Measurements from ENCODE around the gene FLYWCH2.

The FLYWCH2 gene

GRCh38 chr16:2854700-2855309 is 28.2 kb upstream of the FLYWCH2 start:
- DNase-seq = no peak

- no peak for DNase-seq
Measured at GRCh38 chr16:2855536-2855935, 27.5 kb upstream of the FLYWCH2 start.

- no peak for DNase-seq
Measured at GRCh38 chr16:2856061-2856670, 26.8 kb upstream of the FLYWCH2 start.

GRCh38 chr16:2856686-2857450 is 26.1 kb upstream of the FLYWCH2 start:
- no peak for DNase-seq

GRCh38 chr16:2857451-2858244 is 25.4 kb upstream of the FLYWCH2 start, which contains the start of gene PRSS22:
PRSS22 (minus strand) TSS chr16:2858170; CDS start chr16:2858104, 66 bp downstream.
- DNase-seq = no peak

- DNase-seq = peak; percentile 4
Measured at GRCh38 chr16:2858245-2859025, 24.6 kb upstream of the FLYWCH2 start.

- DNase-seq = no peak
Measured at GRCh38 chr16:2859686-2860265, 23.2 kb upstream of the FLYWCH2 start.

GRCh38 chr16:2860826-2861567 is 22.0 kb upstream of the FLYWCH2 start:
- DNase-seq = no peak

GRCh38 chr16:2865651-2866050 is 17.4 kb upstream of the FLYWCH2 start:
- no peak for DNase-seq

GRCh38 chr16:2866431-2866830 is 16.6 kb upstream of the FLYWCH2 start:
- DNase-seq = no peak

GRCh38 chr16:2867661-2867986 is 15.4 kb upstream of the FLYWCH2 start:
- no peak for DNase-seq

GRCh38 chr16:2867987-2868789 is 14.8 kb upstream of the FLYWCH2 start:
- peak; percentile 73 for DNase-seq

GRCh38 chr16:2871926-2872325 is 11.1 kb upstream of the FLYWCH2 start:
- DNase-seq = no peak

- no peak for DNase-seq
Measured at GRCh38 chr16:2874032-2874911, 8.7 kb upstream of the FLYWCH2 start.

- peak; percentile 11 for DNase-seq
Measured at GRCh38 chr16:2874912-2875362, 8.1 kb upstream of the FLYWCH2 start.

- DNase-seq = no peak
Measured at GRCh38 chr16:2879854-2880508, 3.0 kb upstream of the FLYWCH2 start.

GRCh38 chr16:2881783-2882649 is 999 bp upstream of the FLYWCH2 start:
- DNase-seq = no peak

GRCh38 chr16:2883458-2883908 is 468 bp downstream of the FLYWCH2 start:
- no peak for DNase-seq

Measured in NCI-H1105 (cell line).